ENCODE data around the gene ZNF124.

- TF ChIP-seq, protein P1, sequence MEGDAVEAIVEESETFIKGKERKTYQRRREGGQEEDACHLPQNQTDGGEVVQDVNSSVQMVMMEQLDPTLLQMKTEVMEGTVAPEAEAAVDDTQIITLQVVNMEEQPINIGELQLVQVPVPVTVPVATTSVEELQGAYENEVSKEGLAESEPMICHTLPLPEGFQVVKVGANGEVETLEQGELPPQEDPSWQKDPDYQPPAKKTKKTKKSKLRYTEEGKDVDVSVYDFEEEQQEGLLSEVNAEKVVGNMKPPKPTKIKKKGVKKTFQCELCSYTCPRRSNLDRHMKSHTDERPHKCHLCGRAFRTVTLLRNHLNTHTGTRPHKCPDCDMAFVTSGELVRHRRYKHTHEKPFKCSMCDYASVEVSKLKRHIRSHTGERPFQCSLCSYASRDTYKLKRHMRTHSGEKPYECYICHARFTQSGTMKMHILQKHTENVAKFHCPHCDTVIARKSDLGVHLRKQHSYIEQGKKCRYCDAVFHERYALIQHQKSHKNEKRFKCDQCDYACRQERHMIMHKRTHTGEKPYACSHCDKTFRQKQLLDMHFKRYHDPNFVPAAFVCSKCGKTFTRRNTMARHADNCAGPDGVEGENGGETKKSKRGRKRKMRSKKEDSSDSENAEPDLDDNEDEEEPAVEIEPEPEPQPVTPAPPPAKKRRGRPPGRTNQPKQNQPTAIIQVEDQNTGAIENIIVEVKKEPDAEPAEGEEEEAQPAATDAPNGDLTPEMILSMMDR (IDR thresholded peaks at IDR 0.05): no peak
- no peak for TF ChIP-seq POLR2A (IDR thresholded peaks at IDR 0.05)
Measured at GRCh38 chr1:247105966-247106365, 65.9 kb downstream of the ZNF124 start.

Data from lower leg skin (tissue), 3 donors.